Pulmonary artery endothelial cell (primary cell): ENCODE results near the gene TBX15. TPM values are rescaled to one million over a fixed set of nuclear protein-coding genes. Genes with fewer than 3 reads are reported as not detected.
"Not testable (repeated sequence)": the region's sequence is repeated elsewhere in the genome, so short reads cannot be mapped to it uniquely, and the experiment has no call there.

ENCODE experiments used
- DNase-seq: peaks from one replicate; pipeline ENCODE4 v3.0.0-alpha.2; 2011; ENCODE audit warnings: low read depth, low spot score
- total RNA-seq: library from RNA; depleted of rRNA; stranded (reverse); fragments of >200 nt; gene quantifications from 2 replicates; pipeline ENCODE4 v1.2.3, GENCODE V29; 2014

TBX15 gene
- total RNA-seq, 1 donor from 2014 or later, result not detected

DNA sequence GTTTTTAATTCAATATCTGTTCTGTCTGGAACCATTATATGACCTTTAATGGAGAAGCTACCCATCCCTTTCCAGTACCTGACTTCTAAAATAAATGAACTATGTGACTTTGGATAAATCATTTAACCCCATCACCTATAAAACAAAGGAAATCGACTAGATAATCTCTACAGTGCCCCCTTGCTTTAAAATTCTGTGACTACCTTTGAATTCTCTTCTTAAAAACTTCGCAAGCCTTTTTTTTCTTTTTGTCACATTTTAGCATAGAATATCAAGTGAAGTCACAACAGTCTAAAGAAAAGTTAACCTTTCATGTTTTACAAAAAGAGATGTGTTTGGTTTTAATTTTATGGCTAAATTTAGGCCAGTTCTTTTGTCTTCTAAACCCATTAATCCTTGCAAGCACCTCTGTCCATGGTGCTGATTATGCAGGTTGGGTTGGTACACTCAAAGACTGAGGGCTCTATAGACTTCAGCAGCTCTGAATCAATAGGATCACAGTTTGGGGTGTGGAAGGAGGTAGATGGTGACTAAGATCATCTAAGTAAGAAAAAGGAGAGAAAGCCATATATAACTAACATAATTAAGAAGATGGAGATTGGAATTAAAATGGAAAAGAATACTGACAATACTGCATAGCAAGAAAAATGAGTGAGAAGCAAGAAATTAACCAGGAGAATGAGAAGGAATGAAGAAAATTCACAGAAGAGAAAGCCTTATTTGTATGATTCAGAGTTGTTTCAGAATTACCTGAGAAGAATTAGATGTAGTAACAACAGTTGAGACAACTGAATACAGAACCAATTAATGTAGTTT, 59.2 kb downstream of the TBX15 start:
- no peak for DNase-seq

DNA sequence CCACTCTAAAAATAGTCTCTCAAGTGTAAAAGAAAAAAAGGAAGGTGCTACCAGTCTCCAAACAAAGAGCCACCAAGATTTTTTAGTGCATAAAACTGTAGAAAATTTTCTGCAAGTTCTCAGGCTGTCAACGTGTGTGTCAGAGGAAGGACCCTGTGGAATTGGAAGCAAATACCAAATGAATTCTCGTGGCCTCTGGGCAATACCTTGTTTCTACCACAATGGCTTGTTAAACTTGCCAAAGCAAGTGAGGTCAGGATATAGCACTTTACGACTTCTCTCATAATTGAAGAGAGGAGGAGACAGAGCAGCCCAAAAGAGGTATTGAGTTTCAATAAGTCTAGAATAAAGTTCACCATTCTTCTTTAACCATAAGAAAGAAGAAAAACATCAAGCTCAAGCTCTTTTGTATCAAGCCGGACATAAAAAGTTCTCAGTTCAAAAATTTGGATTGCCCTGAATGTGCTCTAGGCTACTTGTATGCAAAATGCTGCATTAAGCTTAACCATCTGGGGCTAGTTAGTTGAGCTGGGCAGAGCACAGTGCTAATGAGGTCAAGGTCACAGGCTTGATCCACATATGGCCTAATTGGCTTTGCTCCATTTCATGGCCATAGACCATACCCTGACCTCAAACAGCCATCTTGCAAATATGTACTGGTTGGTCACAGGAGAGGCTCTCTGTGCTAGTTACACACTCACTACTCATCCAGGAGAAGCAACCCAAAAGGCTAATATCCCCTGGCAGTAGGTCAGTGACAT, 60.5 kb downstream of the TBX15 start:
- no peak for DNase-seq

DNA sequence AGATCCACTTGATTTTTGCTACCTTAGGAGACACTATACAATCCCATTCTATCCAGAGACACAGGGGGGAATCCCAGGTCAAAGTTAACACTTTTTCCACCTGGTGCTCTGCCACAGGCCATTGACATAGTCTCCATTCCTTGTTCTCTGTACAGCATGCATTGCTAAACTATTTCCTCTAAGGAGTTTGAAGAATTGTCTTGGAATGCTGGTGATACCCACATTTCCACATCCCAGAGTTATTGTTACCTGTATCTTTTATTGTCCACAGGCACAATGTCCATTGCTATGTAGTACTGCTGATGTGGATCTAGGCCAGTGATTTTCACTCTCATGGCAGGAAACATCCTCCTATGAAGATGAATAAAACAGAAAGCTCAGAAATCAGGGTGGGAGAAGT, 61.9 kb downstream of the TBX15 start:
- DNase-seq, result no peak

DNA sequence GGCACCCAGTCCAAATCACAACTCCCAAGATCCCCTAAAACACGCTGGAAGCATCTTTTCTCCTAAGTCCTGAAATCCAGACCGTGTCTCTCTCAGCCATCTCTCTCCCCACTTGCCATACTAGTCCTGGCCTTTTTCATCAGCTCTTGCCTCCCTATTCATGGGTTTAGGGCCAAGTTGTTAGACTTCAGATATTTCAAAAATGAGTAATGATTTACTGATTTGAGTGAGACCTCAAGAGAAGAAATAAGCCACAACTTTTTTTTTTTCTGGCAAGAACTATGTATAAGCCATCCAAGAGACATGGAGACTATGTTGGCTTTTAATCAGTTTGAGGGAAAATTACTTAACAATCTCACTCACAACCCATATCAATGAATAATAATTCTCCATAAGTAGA, 62.5 kb downstream of the TBX15 start:
- no peak for DNase-seq

DNA sequence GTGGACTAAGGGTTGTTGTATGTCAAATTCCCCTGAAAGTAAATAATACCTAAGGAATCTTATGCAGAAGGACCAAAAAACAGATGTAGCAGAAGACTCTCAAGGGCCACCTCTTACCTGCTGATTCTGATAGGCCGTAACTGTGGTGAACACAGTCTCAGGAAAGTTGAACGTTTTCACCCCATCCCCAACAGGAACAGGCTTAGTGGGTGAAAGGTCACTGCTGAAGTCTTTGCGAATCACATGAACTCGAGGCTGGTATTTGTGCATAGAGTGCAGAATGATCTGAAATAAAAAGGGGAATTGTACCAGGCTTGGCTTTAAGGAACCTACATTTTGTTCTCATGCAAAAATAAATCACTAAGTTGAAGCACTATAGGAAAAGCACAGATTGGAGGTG, 64.8 kb downstream of the TBX15 start:
- DNase-seq, result no peak

DNA sequence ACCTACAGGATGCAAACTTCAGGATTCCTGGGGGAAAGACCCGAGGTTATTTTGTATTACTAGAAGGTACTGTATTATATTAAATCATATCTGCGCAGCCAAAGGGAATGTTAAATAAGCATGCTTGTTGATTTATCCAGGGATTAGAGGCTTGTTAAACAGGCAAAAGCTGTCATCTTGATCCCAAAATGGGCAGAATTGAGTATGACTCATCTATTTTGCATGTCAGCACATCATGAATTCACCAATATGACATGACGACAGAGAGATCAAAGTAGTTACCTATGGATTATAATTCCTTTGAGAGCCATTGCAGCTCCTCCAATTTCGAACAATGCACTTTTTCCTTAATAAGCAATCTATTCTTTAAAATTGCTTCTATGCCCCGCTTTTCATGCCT, 66.1 kb downstream of the TBX15 start:
- no peak for DNase-seq

DNA sequence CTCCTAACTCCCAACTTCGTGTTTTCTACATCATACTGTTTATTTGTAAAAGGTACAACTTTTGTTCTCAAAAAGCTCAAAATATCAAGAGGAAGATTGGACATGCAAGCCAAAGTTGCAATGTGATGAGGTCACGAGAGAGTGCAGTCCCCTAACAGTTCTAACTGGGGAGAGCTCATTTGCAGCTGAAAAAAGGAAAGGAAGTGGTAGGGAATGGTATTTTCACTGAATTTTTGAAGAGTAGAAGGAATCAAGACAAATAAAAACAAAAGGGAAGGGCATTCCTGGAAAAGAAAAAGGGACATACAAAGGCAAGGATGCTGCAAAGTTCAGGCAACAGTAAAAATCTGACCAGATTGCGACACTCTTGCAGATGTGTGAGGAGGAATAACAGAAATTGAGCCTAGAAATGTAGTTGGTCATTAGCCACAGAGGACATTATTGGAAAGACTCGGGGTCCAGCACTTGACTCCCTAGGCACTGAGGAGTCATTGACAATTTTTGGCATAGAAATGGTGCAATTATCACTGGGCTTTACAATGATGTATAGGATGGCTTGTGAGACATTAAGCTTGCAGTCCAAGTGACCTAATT, 67.9 kb downstream of the TBX15 start:
- DNase-seq, result no peak

DNA sequence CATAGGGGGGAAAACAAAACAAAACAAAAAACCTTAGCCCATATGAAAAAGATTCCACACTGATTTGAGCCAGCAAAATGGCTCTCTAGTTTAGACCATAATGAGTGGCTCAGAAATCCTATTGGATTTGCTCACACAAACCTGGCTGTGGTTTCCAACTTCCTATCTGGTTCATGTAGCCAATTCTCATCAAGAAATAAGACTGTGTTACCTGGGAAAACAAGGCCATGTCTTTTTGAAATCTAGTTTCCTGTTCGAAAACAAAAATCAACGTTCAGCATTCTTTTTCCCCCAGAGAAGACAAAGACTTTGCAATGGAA, 69.2 kb downstream of the TBX15 start:
- DNase-seq, result no peak

DNA sequence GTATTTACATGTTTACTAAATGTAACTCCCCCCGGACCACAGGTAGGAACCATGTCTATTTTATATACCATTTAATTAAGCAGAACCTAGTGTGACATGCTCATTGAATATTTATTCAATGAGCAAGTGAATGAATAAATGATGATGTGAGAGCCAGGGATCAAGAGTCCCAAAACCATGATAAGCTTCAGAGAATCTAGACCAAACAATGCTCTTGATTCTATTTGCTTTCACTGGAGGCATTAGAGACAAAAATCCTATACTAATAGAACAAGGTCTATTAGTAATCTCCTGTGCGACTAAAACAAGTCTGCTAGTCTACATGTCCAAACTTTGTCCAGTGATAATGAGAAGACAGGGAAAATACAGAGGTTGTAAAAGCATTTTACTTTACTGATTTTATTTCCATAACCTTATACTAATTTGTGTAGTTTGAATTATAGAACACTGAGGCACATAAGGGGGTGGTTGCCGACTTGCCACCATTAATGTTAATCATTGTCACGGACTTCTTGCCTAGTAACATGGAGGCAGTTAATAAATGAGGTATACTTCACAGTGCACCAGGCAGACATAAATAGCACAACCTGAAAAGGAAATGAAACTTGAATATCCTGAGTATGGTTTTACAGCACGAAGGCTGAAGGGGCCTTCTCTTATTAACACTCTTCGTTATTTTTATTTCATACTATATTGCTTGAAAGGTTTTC, 69.8 kb downstream of the TBX15 start:
- no peak for DNase-seq

DNA sequence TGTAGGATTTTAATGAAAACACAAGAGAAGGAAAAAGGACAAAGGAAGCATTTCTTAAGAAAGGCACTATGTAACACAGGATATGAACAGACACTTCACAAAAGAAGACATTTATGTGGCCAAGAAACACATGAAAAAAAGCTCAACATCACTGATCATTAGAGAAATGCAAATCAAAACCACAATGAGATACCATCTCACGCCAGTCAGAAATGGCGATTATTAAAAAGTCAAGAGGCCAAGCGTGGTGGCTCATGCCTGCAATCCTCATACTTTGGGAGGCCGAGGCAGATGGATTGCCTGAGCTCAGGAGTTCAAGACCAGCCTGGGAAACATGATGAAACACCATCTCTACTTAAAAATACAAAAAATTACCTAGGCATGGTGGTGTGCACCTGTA, 71.8 kb downstream of the TBX15 start:
- not testable (repeated sequence) for DNase-seq

DNA sequence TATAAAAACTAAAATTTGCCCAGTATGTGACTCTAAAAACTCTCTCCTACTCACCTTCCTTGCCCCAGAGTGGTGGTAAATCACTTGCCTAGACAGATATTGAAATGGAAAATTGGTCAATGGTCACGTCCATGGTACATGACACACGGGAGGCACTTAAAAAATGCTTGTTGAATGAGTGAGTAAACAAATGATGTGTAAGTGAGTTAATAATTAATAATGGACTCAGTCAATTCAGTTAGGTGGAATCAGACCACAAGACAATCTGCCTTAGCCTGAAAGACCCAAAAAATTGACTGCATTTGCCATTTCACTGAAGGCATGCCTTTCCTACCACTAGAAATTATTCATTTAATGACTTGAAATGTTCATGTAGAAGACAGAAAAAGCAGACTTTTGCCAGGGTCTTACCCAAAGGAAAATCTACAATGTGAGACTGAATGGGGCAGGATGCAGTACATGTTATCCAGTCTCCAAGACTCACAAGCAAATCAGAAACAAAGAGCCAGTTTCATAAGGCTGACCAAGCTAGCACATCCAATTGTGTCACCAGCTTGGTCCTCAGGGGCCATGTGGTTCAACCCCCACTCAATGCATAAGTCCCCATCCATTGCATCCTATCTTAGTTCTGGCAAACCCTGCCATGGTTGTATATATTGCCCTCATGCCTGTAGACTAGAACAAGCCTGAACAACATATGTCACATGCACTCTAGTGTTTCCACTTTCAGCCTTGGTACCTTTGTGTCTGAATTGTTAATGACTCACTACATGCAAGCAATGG, 73.6 kb downstream of the TBX15 start:
- DNase-seq, result no peak

DNA sequence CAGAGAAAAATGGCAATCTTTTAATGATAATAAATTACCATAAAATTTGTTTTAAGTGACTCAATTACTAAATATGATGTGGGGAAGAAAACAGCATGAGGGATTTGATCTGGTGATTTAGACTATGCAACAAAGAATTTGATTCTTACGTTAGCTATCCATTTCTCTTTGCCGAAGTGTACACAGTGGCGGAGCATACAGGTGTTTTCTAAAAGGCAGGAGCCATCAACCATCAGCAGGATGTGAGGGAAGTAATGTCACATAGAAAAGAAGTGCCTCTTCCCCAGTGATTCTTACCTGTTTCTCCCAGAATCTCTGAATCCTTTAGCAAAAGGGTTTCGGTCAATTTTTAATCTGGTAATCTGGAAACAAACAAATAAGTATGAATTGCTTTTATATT, 74.3 kb downstream of the TBX15 start:
- DNase-seq, result no peak

DNA sequence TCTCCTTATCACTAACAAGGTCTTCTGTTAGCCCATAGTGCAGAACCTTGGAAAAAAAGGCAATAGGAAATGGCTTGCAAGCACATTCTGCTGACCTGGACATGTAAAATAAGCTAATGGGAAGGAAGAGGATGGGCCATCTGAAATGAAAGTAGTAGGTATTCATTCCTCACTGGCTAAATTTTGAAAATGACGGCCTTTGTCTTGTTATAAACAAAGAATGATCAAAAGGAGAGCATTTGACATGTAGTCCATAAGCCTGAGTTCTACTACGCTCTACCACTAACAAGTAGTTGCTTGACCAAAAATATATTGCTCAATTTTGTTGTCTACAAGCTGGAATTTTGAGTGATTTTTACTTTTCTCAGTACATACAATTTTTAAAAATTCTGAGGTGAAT, 75.6 kb downstream of the TBX15 start:
- DNase-seq, result no peak

DNA sequence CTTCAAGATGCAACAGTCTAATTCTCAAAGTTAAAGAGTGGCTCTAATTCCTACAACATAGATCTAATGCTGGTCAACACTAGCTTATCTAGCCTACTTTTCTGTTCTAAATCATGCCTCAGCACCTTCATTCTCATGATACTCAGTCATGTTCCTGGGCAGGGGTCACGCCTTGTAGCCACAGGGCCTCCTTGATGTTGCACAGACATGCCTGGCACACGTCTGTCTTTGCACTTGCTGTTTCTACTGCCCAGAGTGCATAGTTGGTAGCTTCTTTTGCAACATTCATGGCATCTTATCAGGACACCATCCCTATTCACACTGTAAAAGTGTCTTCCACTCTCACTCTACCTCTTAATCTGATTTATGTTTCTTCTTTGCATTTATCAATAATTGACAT, 76.6 kb downstream of the TBX15 start:
- DNase-seq, result no peak

DNA sequence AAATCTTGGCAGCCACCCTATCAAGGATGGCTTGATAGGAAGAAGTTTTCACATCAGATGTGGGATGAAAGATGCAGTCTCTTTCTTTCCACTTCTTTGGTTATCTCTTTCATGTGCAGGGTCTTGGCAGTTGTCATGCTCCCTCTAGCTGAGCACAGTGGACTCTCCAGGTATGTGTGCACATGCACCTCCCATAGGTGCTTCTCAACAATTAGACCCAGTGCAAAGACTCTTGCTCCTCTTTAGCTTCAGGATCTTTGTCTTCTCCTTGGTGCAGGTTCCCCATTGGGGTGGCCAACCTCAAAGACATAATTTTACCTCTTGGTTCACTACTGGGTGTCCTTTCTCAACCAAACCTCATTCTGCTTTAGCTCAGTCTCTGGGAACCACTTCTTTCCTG, 80.7 kb downstream of the TBX15 start:
- DNase-seq, result no peak

DNA sequence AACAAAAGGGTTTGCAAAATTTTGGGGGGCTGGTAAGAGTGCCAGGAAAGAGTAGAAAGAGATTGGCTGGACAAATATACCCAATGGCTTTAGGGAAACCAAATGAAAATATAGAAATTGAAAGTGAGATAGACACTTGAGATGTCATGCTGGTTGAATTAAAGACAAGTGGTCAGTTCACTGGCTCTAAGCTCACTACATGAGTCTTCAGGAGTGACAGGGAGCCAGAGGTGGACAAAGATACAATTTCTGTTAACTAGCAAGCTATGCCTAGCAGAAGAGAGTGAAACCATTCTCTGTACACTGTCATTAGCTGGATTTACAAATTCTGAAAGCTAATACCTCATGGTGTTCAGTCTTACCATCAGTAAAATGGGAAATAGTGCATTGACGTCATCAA, 82.5 kb downstream of the TBX15 start:
- no peak for DNase-seq

DNA sequence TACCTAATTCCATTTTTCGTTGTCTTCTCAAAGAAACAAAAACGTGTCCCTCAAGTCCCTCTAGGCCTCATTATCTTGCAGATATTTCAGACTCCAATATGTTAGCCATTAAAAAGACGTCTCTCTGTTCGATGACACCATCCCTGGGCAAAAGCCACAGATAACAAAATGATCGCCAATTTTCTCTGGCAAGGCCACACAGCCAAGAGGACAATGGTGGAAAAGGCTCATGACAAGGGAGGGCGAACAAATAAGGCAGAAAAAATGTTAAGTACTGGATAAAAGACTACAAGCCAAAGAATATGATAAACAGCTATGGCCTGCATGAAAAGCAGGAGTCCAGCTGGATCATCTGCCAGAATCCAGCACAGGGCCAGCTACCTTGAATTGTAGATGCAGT, 82.9 kb downstream of the TBX15 start:
- DNase-seq, result no peak

DNA sequence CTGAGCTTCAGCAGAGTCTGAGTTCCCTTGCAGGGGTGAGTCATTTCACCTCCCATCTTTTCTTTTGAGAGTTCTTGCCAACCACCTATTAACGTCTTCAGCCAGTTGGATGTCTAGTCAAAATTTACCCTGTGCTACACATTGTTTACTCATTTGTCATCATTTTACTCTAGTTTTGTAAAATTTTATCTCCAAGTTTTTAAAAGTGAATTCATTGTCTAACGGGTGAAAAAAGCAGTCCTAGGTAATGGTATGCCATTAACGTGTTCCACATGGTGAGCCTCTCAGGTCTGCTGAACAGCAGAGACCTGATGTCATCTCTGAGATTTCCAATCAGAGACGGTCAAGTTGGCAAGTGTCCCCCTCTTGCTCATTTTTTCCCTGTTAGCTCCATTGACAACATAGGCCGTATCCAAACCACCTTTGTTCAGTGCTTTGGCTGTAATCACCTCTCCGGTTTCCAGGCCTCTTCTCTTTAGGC, 85.4 kb downstream of the TBX15 start:
- DNase-seq, result no peak

DNA sequence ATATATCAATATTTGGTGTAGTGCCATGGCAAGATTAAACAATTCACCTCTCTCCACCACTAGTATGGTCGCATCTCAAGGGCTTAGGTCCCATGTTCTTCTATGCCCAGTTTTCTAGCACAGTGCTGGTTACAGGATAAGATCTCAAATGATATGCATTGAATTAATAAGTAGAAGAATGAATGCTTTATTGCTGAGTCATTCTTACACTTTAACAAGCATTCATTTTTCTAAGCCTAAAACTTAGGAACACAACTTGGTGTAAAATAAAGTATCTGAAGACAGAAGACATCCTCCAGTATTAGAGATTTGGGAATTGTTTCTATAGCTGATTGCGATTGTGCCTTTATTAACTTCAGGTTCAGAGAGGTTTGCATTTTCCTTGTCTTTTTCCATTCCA, 85.8 kb downstream of the TBX15 start:
- no peak for DNase-seq

DNA sequence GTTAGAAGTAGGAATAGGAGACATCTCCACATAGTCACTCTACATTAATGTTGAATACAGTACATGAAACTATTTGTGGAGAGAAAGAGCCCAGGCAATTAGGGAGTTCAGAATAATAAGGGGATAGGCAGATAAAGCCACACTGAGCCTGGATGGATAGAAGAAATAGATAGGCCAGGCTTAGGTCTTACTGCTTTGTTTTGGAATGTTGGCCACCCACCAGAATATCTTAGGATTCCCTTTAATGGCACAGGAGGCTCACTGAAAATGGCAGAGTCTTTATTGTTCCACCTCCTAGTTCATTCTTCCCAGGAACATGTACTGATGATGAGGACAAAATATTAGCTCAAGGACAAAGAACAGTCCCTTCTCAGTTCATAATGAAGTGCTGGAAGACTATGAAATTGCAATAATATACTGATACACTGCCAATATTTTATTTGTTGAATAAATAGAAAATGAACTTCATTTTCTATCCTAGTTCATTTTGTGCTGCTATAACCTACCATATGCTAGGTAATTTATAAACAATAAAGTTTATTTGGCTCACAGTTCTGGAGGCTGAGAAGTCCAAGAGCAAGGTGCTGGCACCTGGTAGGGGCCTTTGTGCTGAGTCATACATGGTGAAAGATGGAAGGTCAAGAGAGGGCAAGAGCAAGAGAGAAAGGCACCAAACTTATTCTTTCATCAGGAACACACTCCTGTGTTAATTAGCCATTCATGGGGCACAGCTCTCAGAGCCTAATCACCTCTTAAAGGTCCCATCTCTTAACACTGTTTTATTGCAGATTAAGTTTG, 87.3 kb downstream of the TBX15 start:
- DNase-seq, result no peak
